GM04504 (cell line): ENCODE results near the gene CRYBA4.

Experiments used
- DNase-seq: peaks from one replicate; pipeline ENCODE4 v3.0.0-alpha.2; 2012; ENCODE audit warnings: low read depth

The CRYBA4 gene

GRCh38 chr22:26621663-26622062 is at the start of gene CRYBA4:
CRYBA4 (plus strand) TSS chr22:26621963; CDS start chr22:26622597, 634 bp downstream.
- no peak for DNase-seq

- DNase-seq, result peak; percentile 62
Measured at GRCh38 chr22:26573026-26573662, 48.6 kb upstream of the CRYBA4 start.

GRCh38 chr22:26574001-26574723 is 47.6 kb upstream of the CRYBA4 start:
- no peak for DNase-seq

- DNase-seq, result no peak
Measured at GRCh38 chr22:26576026-26576680, 45.6 kb upstream of the CRYBA4 start.

GRCh38 chr22:26577081-26577480 is 44.7 kb upstream of the CRYBA4 start:
- DNase-seq, result no peak

- no peak for DNase-seq
Measured at GRCh38 chr22:26579331-26579886, 42.4 kb upstream of the CRYBA4 start.

- DNase-seq, result no peak
Measured at GRCh38 chr22:26580240-26580962, 41.4 kb upstream of the CRYBA4 start.

GRCh38 chr22:26581026-26581425 is 40.7 kb upstream of the CRYBA4 start:
- DNase-seq, result no peak

GRCh38 chr22:26581633-26582168 is 40.1 kb upstream of the CRYBA4 start:
- no peak for DNase-seq

- DNase-seq, result no peak
Measured at GRCh38 chr22:26584010-26584409, 37.8 kb upstream of the CRYBA4 start.

- peak; percentile 73 for DNase-seq
Measured at GRCh38 chr22:26585104-26585790, 36.5 kb upstream of the CRYBA4 start.

GRCh38 chr22:26586556-26587325 is 35.0 kb upstream of the CRYBA4 start:
- DNase-seq, result no peak

GRCh38 chr22:26587991-26588613 is 33.7 kb upstream of the CRYBA4 start:
- no peak for DNase-seq

- DNase-seq, result no peak
Measured at GRCh38 chr22:26588729-26589366, 32.9 kb upstream of the CRYBA4 start.

GRCh38 chr22:26589367-26589844 is 32.4 kb upstream of the CRYBA4 start:
- no peak for DNase-seq

GRCh38 chr22:26589845-26590736 is 31.7 kb upstream of the CRYBA4 start, which contains the start of gene TPST2:
TPST2 (minus strand) TSS chr22:26590132; CDS start chr22:26541630, 48,502 bp downstream.
- DNase-seq, result peak; percentile 50

- no peak for DNase-seq
Measured at GRCh38 chr22:26592421-26592891, 29.3 kb upstream of the CRYBA4 start.

- no peak for DNase-seq
Measured at GRCh38 chr22:26593763-26594162, 28.0 kb upstream of the CRYBA4 start.
